Sigmoid colon (tissue), 4 donors: Measurements from ENCODE around the gene STX2.

Source experiments
- CTCF ChIP-seq, 4 experiments: fragments of 450-650 bp in 3 of 4; fragments of 200-600 bp in 1 of 4; IDR thresholded peaks; one replicate each; pipeline ENCODE4 v1.5.1; 2016 to 2019; ENCODE audit warnings: antibody characterized with exemption in 4 of 4, mild to moderate bottlenecking in 3 of 4, moderate library complexity in 2 of 4
- EP300 ChIP-seq, 4 donors: sonication (generic); formaldehyde crosslinking; IDR thresholded peaks; one replicate each; pipeline ENCODE4 v1.6.1; 2017; ENCODE audit warnings: antibody characterized with exemption in 4 of 4
- POLR2A ChIP-seq, 2 donors: fragments of 450-650 bp; IDR thresholded peaks; one replicate each; pipeline ENCODE4 v1.6.1; 2016; ENCODE audit warnings: antibody characterized with exemption in 2 of 2, mild to moderate bottlenecking in 2 of 2, moderate library complexity in 2 of 2
- POLR2AphosphoS5 ChIP-seq, 4 donors: sonication (generic); formaldehyde crosslinking; IDR thresholded peaks; one replicate each; pipeline ENCODE4 v1.6.1; 2017; ENCODE audit warnings: antibody characterized with exemption in 4 of 4

- TF ChIP-seq POLR2A (IDR thresholded peaks at IDR 0.05) = no peak
- no peak for TF ChIP-seq POLR2AphosphoS5 (IDR thresholded peaks at IDR 0.05)
- TF ChIP-seq CTCF (IDR thresholded peaks at IDR 0.05) = no peak
- TF ChIP-seq EP300 (IDR thresholded peaks at IDR 0.05) = no peak
These were observed 41.4 kb upstream of the STX2 start for GRCh38 chr12:130880411-130880885.
